DOHH2 (cell line): Measurements from ENCODE around the gene RPL10.

ENCODE experiments used
- CTCF ChIP-seq: fragments of 200-600 bp; sonication (generic); IDR thresholded peaks from one replicate; pipeline ENCODE4 v1.5.1; 2014; ENCODE audit warnings: antibody characterized with exemption, mild to moderate bottlenecking, low read depth, low read length; ENCODE audit not compliant: poor library complexity, severe bottlenecking
- EZH2phosphoT487 ChIP-seq: fragments of 200-600 bp; sonication (generic); IDR thresholded peaks from 2 replicates; pipeline ENCODE4 v1.6.1; 2017; ENCODE audit warnings: borderline replicate concordance, mild to moderate bottlenecking, antibody characterized with exemption, low read length, moderate library complexity, mixed read lengths

- no peak for TF ChIP-seq CTCF
- TF ChIP-seq EZH2phosphoT487 = no peak
Measured at GRCh38 chrX:154354013-154354412, 44.2 kb upstream of the RPL10 start.
